Stimulated activated naive CD4-positive, alpha-beta T cell treated with Interleukin-2 at 50 U/mL for 16 hours (primary cell): ENCODE data around the gene CAPN2.
"Not testable (repeated sequence)": the region's sequence is repeated elsewhere in the genome, so short reads cannot be mapped to it uniquely, and the experiment has no call there.

Experiments used
- DNase-seq: peaks from one replicate; lab custom pipeline; 2025; lab: John Stamatoyannopoulos, UW

CAPN2 gene

GRCh38 chr1:223717123-223717522, 4.8 kb downstream of the CAPN2 start:
- no peak for DNase-seq

- DNase-seq = no peak
Measured at GRCh38 chr1:223717695-223718363, 5.5 kb downstream of the CAPN2 start.

GRCh38 chr1:223718850-223719249, 6.5 kb downstream of the CAPN2 start:
- no peak for DNase-seq

GRCh38 chr1:223720971-223721591, 8.7 kb downstream of the CAPN2 start:
- DNase-seq = no peak

- no peak for DNase-seq
Measured at GRCh38 chr1:223721658-223722607, 9.6 kb downstream of the CAPN2 start.

- DNase-seq = no peak
Measured at GRCh38 chr1:223723351-223723904, 11.1 kb downstream of the CAPN2 start.

- DNase-seq = no peak
Measured at GRCh38 chr1:223724376-223724775, 12.0 kb downstream of the CAPN2 start.

GRCh38 chr1:223725578-223725977, 13.2 kb downstream of the CAPN2 start:
- no peak for DNase-seq

GRCh38 chr1:223726380-223727001, 14.2 kb downstream of the CAPN2 start:
- DNase-seq = peak; percentile 92

- DNase-seq = no peak
Measured at GRCh38 chr1:223727541-223727940, 15.2 kb downstream of the CAPN2 start.

GRCh38 chr1:223729906-223730305, 17.6 kb downstream of the CAPN2 start:
- no peak for DNase-seq

GRCh38 chr1:223730479-223731132, 18.3 kb downstream of the CAPN2 start:
- DNase-seq = no peak

- no peak for DNase-seq
Measured at GRCh38 chr1:223731133-223731770, 18.9 kb downstream of the CAPN2 start.

GRCh38 chr1:223732993-223733798, 20.9 kb downstream of the CAPN2 start:
- no peak for DNase-seq

GRCh38 chr1:223733898-223734852, 21.8 kb downstream of the CAPN2 start:
- no peak for DNase-seq

- not testable (repeated sequence) for DNase-seq
Measured at GRCh38 chr1:223736638-223737037, 24.3 kb downstream of the CAPN2 start.

GRCh38 chr1:223737342-223737741, 25.0 kb downstream of the CAPN2 start:
- DNase-seq = no peak

- DNase-seq = no peak
Measured at GRCh38 chr1:223738465-223739365, 26.4 kb downstream of the CAPN2 start.
